Neural crest cell (in vitro differentiated cells): ENCODE measurements around the gene CHD8. TPM values are rescaled to one million over a fixed set of nuclear protein-coding genes. Genes with fewer than 3 reads are reported as not detected.

Experiments used
- DNase-seq: peaks from one replicate; pipeline ENCODE4 v3.0.0; 2021; ENCODE audit warnings: low read depth, mixed read lengths, low spot score
- H3K27ac Mint-ChIP-seq: one replicate; pipeline ENCODE4 v1.8.0; 2021; ENCODE audit warnings: mild to moderate bottlenecking, mixed read lengths; ENCODE audit not compliant: unreplicated experiment
- H3K27me3 Mint-ChIP-seq: 2 replicates; pipeline ENCODE4 v1.8.0; 2021; ENCODE audit warnings: low read depth, mild to moderate bottlenecking, mixed read lengths
- H3K36me3 Mint-ChIP-seq: 2 replicates; pipeline ENCODE4 v1.8.0; 2021; ENCODE audit warnings: low read depth, mild to moderate bottlenecking, mixed read lengths
- H3K4me1 Mint-ChIP-seq: 2 replicates; pipeline ENCODE4 v1.8.0; 2021; ENCODE audit warnings: mixed read lengths
- H3K4me3 Mint-ChIP-seq: one replicate; pipeline ENCODE4 v1.8.0; 2021; ENCODE audit warnings: mild to moderate bottlenecking, mixed read lengths
- H3K9me3 Mint-ChIP-seq: 2 replicates; pipeline ENCODE4 v1.8.0; 2021; ENCODE audit warnings: mixed read lengths
- CTCF ChIP-seq: fragments of 200-600 bp; sonication (generic); conservative IDR thresholded peaks from 2 replicates; pipeline ENCODE4 v1.5.0; 2021; ENCODE audit warnings: antibody characterized with exemption, mild to moderate bottlenecking
- total RNA-seq: library from RNA; stranded (reverse); gene quantifications from 2 replicates; pipeline ENCODE4 v1.2.1, GENCODE V29; 2021

The CHD8 gene
- total RNA-seq, 1 donor from 2014 or later = 137 TPM

- Mint-ChIP-seq H3K27ac (no peak overlapping the region), H3K27me3 (no peaks in the 10 kb centered on the region), H3K4me1 (peaks cover 7% of the 10 kb centered on the region), H3K9me3 (no peaks in the 10 kb centered on the region), H3K36me3 (peaks cover 25% of the 10 kb centered on the region), H3K4me3 (no peak overlapping the region)
- no peak for DNase-seq
- no peak for TF ChIP-seq CTCF
Observed at GRCh38 chr14:21496453-21496852, 40.5 kb upstream of the CHD8 start.

GRCh38 chr14:21494902-21495762, 39.2 kb upstream of the CHD8 start:
- TF ChIP-seq CTCF = no peak
- no peak overlapping the region for H3K27ac Mint-ChIP-seq
- peaks cover 7% of the 10 kb centered on the region for H3K4me1 Mint-ChIP-seq
- H3K36me3 Mint-ChIP-seq = peaks cover 19% of the 10 kb centered on the region
- no peak overlapping the region for H3K4me3 Mint-ChIP-seq
- no peaks in the 10 kb centered on the region for H3K9me3 Mint-ChIP-seq
- no peak for DNase-seq
- H3K27me3 Mint-ChIP-seq = no peaks in the 10 kb centered on the region

- no peak for TF ChIP-seq CTCF
- no peak overlapping the region for H3K4me3 Mint-ChIP-seq
- no peaks in the 10 kb centered on the region for H3K36me3 Mint-ChIP-seq
- no peaks in the 10 kb centered on the region for H3K4me1 Mint-ChIP-seq
- no peaks in the 10 kb centered on the region for H3K27me3 Mint-ChIP-seq
- DNase-seq = no peak
- no peak overlapping the region for H3K27ac Mint-ChIP-seq
- H3K9me3 Mint-ChIP-seq = no peaks in the 10 kb centered on the region
Observed at GRCh38 chr14:21486640-21487087, 30.7 kb upstream of the CHD8 start.

GRCh38 chr14:21476925-21477681, 21.2 kb upstream of the CHD8 start, which contains the start of the genes RAB2B and TOX4:
RAB2B (minus strand) TSS chr14:21476959; CDS start chr14:21476872, 87 bp downstream.
TOX4 (plus strand) TSS chr14:21477195; CDS start chr14:21477279, 84 bp downstream.
- peak; percentile 93 for TF ChIP-seq CTCF
- H3K4me3 Mint-ChIP-seq = peak within 1 kb of the TSS; percentile 98
- no peaks in the 10 kb centered on the region for H3K27me3 Mint-ChIP-seq
- H3K4me1 Mint-ChIP-seq = peaks cover 29% of the 10 kb centered on the region
- DNase-seq = peak; percentile 92
- H3K9me3 Mint-ChIP-seq = no peaks in the 10 kb centered on the region
- H3K36me3 Mint-ChIP-seq = peaks cover 2% of the 10 kb centered on the region
- H3K27ac Mint-ChIP-seq = peak within 1 kb of the TSS; percentile 91

- no peak for DNase-seq
- TF ChIP-seq CTCF = no peak
- Mint-ChIP-seq H3K36me3 (peaks cover 2% of the 10 kb centered on the region), H3K27me3 (no peaks in the 10 kb centered on the region), H3K27ac (peak overlapping the region; percentile 91), H3K4me3 (peak overlapping the region; percentile 98), H3K9me3 (no peaks in the 10 kb centered on the region), H3K4me1 (peaks cover 29% of the 10 kb centered on the region)
Observed at GRCh38 chr14:21476523-21476924, 20.6 kb upstream of the CHD8 start.
